Upper lobe of right lung (tissue), 1 donor: Measurements from ENCODE around the gene GLIS1. TPM values are rescaled to one million over a fixed set of nuclear protein-coding genes. Genes with fewer than 3 reads are reported as not detected.
"Not testable (repeated sequence)": the region's sequence is repeated elsewhere in the genome, so short reads cannot be mapped to it uniquely, and the experiment has no call there.

ENCODE experiments used
- ATAC-seq: fragments of 200-7000 bp; cut with Tn5 transposase; one replicate; pipeline ENCODE4 v1.9.1; 2020; ENCODE audit warnings: mild to moderate bottlenecking, moderate library complexity
- DNase-seq: peaks from one replicate; pipeline ENCODE4 v3.0.0-alpha.2; 2020
- H3K27ac ChIP-seq: fragments of 200-600 bp; one replicate; pipeline ENCODE4 v1.8.0; 2022
- H3K27me3 ChIP-seq: fragments of 200-600 bp; one replicate; pipeline ENCODE4 v1.8.0; 2022; ENCODE audit warnings: mild to moderate bottlenecking
- H3K36me3 ChIP-seq: fragments of 200-600 bp; one replicate; pipeline ENCODE4 v1.8.0; 2022
- H3K4me1 ChIP-seq: fragments of 200-600 bp; one replicate; pipeline ENCODE4 v1.8.0; 2022
- H3K4me3 ChIP-seq: fragments of 200-600 bp; one replicate; pipeline ENCODE4 v1.8.0; 2022; ENCODE audit warnings: mild to moderate bottlenecking
- H3K9me3 ChIP-seq: fragments of 200-600 bp; one replicate; pipeline ENCODE4 v1.8.0; 2022
- CTCF ChIP-seq: fragments of 200-600 bp; IDR thresholded peaks from one replicate; pipeline ENCODE4 v1.8.0; 2022; ENCODE audit warnings: antibody characterized with exemption
- intact Hi-C: fragments of 100-400 bp; cut with DNase I; formaldehyde crosslinking; loops from one replicate; pipeline ENCODE4 v1.11.0; 2022
- total RNA-seq: library from RNA; stranded (reverse); fragmentation: NEBNext Ultra II Directional; extraction: Animal tissue kit (Norgen Biotek cat#: 25700); gene quantifications from one replicate; pipeline ENCODE4 v1.2.1, GENCODE V29; 2021
- donor health status: DM: no; HTN: yes; CAD: no; lungs with severe emphysema.

Gene GLIS1
- total RNA-seq, 1 donor from 2014 or later = 0.14 TPM

- no peak for ATAC-seq
- intact Hi-C loops = no loop called here
- TF ChIP-seq CTCF = no peak
Observed at GRCh38 chr1:53763461-53763860, 24.5 kb upstream of the GLIS1 start.

GRCh38 chr1:53760497-53760896, 21.5 kb upstream of the GLIS1 start:
- DNase-seq, H3K4me1 ChIP-seq, H3K27me3 ChIP-seq, H3K9me3 ChIP-seq, intact Hi-C loops, H3K4me3 ChIP-seq, H3K27ac ChIP-seq, ATAC-seq, H3K36me3 ChIP-seq: not testable (repeated sequence)

More at GRCh38 chr1:53763461-53763860, 24.5 kb upstream of the GLIS1 start:
- Histone ChIP-seq H3K4me1 (no peaks in the 10 kb centered on the region), H3K4me3 (no peak overlapping the region), H3K9me3 (no peaks in the 10 kb centered on the region), H3K27ac (no peak overlapping the region), H3K36me3 (peaks cover 8% of the 10 kb centered on the region), H3K27me3 (no peaks in the 10 kb centered on the region)
- DNase-seq = no peak

- no peak for TF ChIP-seq CTCF
- intact Hi-C loops = no loop called here
- DNase-seq (no peak), ATAC-seq (no peak)
- H3K36me3 ChIP-seq = no peaks in the 10 kb centered on the region
- no peaks in the 10 kb centered on the region for H3K4me1 ChIP-seq
- H3K27ac ChIP-seq = no peak overlapping the region
- no peak overlapping the region for H3K4me3 ChIP-seq
- no peaks in the 10 kb centered on the region for H3K9me3 ChIP-seq
- no peaks in the 10 kb centered on the region for H3K27me3 ChIP-seq
Observed at GRCh38 chr1:53755874-53756273, 16.9 kb upstream of the GLIS1 start.

GRCh38 chr1:53754484-53755312, 15.7 kb upstream of the GLIS1 start:
- no peaks in the 10 kb centered on the region for H3K27me3 ChIP-seq
- H3K9me3 ChIP-seq = no peaks in the 10 kb centered on the region
- intact Hi-C loops = no loop called here
- TF ChIP-seq CTCF = peak; percentile 72
- ATAC-seq (peak; percentile 78), DNase-seq (no peak)
- no peaks in the 10 kb centered on the region for H3K36me3 ChIP-seq
- H3K27ac ChIP-seq = no peak overlapping the region
- no peaks in the 10 kb centered on the region for H3K4me1 ChIP-seq
- H3K4me3 ChIP-seq = no peak overlapping the region

GRCh38 chr1:53752281-53752680, 13.3 kb upstream of the GLIS1 start:
- no peak for ATAC-seq
- H3K36me3 ChIP-seq = no peaks in the 10 kb centered on the region
- H3K4me3 ChIP-seq = no peak overlapping the region
- no peaks in the 10 kb centered on the region for H3K9me3 ChIP-seq
- H3K4me1 ChIP-seq = no peaks in the 10 kb centered on the region
- DNase-seq = no peak
- no peaks in the 10 kb centered on the region for H3K27me3 ChIP-seq
- intact Hi-C loops = no loop called here
- TF ChIP-seq CTCF = no peak
- H3K27ac ChIP-seq = no peak overlapping the region

- Histone ChIP-seq H3K27ac (no peak overlapping the region), H3K27me3 (peaks cover 7% of the 10 kb centered on the region), H3K36me3 (no peaks in the 10 kb centered on the region), H3K9me3 (no peaks in the 10 kb centered on the region), H3K4me3 (no peak overlapping the region), H3K4me1 (no peaks in the 10 kb centered on the region)
- DNase-seq (no peak), ATAC-seq (no peak)
- intact Hi-C loops = no loop called here
- no peak for TF ChIP-seq CTCF
Observed at GRCh38 chr1:53747841-53748240, 8.9 kb upstream of the GLIS1 start.
